GM04503 (cell line): ENCODE results near the gene PHACTR1.

Experiments
- DNase-seq: peaks from one replicate; pipeline ENCODE4 v3.0.0-alpha.2; 2012; ENCODE audit warnings: low read depth

Gene PHACTR1

GRCh38 chr6:12952318-12952717 is 235.8 kb downstream of the PHACTR1 start:
- DNase-seq, result no peak

GRCh38 chr6:12955956-12956355 is 239.4 kb downstream of the PHACTR1 start:
- DNase-seq, result no peak

DNA sequence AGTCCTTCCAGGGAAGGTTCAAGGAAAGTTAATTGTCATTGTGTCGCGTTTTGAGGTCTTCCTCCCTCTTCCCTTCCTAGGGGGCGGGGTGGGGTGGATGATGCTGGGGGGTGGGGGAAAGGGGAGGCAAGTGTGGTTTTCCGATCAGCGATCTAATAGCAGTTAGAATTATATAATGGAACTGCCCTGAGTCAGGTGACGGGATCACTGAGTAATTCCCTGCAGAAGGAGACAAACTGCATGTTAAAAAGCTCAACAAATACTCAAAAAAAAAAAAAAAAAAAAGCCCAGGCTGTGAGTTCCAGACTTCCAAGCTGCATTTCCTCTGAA is 240.4 kb downstream of the PHACTR1 start:
- no peak for DNase-seq

DNA sequence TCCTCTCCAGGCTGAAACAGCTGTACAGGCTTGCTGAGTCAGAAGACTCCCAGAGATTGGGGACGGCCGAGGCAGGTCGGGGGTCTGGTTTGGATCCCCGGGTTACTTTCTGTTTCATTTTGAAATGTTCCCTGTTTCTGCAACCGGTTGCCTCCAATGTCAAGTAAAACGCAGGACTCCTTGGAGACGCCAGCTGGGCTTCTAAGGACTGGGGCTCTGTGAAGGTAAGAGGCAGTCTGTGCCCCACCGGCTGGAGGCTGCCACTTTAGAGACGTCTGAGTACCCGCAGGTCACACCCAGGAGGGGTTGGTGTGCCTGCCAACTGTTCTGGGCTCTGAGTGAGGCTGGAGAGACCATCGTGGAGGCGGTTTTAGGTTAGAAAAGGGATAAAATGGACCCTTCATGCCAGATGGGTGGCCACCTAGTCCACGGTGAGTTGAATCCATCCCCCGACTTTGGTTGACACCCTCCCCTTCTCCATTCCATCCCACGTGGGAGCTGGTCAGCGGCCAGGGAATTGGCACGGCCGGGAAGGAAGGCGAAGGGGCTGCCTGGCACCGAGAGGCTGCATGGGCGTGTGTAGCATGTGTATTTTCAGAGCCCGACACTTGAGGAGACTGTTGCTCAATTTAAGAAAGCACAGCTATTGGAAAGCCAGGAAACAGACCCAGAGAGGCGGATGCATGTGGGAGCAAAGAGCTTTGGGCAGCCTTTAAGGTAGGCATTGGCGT is 240.9 kb downstream of the PHACTR1 start:
- DNase-seq, result no peak

GRCh38 chr6:12958052-12958706 is 241.6 kb downstream of the PHACTR1 start:
- DNase-seq, result no peak

DNA sequence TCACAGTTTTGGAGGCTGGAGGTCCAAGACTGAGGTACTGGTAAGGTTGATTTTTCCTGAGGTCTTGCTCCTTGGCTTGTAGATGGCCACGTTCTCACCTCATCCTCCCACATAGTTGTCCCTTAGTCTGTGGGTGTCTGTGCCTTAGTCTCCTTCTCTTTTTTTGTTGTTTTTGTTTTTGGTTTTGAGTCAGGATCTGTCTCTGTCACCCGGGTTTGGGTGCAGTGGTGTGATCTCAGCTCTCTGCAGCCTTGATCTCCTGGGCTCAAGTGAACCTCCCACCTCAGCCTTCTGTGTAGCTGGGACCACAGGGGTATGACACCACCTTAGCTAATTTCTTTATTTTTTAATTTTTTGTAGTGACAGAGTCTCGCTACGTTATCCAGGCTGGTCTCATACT is 245.2 kb downstream of the PHACTR1 start:
- no peak for DNase-seq

DNA sequence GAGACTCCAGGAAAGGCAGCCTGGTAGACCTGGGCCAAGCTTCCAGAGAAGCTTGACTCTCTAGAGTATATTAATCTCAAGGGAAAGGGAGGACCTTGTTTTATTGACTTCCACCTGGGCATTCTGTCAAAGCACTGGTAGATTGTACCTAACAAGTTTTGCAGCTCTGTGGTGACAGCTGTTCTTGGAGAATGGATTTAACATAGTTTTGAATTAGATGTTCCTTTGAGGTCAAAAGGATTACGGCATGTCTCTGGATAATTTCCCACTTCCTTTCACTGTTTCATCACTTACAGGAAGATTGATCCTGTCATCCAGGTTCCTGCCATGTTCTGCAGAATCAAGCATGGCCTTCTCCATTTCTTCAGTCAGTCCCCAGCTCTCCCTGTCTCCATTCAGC is 246.0 kb downstream of the PHACTR1 start:
- no peak for DNase-seq

- no peak for DNase-seq
Measured at GRCh38 chr6:12962987-12963386, 246.4 kb downstream of the PHACTR1 start.

GRCh38 chr6:12963567-12963966 is 247.0 kb downstream of the PHACTR1 start:
- DNase-seq, result no peak

- DNase-seq, result no peak
Measured at GRCh38 chr6:12967686-12968085, 251.1 kb downstream of the PHACTR1 start.

- no peak for DNase-seq
Measured at GRCh38 chr6:12968290-12968689, 251.7 kb downstream of the PHACTR1 start.

DNA sequence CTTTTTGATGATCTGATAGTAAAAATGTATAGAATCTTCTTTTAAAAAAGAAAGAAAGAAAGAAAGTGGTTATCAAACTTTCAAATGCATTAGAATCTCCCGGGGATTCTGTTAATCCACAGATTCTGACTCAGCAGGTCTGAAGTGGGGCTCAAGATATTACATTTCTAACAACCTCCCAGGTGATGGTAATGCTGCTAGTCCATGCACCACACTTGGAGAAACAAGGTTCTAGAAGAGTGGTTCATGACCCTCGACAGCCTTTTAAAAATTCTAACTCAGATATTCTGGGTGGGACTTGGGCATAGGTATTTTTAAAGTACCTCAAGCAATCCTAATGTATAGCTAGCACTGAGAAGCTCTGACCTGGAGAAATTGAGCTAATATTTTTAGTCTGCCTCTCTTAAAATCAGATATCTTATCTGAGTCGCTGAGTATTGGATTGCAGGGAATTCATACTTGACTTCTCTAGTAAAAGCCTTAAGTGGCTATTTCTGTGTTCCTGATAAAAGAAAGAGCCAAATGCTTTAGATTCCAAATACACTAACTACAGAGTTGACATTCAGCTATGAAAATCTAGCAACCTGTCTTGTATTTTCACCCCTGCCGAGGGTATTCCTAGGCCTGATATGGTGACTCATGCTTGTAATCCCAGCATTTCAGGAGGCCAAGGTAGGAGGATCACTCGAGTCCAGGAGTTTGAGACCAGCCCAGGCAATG is 252.4 kb downstream of the PHACTR1 start:
- no peak for DNase-seq

DNA sequence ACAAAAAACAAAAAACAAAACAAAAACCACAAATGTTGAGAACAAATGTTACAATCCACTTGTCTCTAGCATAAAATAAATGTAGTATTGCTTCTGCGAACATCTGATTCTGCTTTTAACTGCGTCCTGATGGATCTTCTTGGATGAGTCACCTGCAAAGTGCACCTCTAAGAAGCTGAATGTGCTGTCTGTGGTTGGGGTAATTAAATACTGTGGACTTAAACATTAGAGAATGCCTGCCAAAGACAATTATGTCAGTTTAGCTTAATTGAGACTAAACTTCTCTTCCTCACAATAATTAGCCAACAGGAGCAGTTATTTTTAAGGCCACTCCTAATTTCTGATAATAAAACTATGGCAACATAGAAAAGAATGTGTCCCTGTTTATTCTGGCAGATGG is 253.4 kb downstream of the PHACTR1 start:
- no peak for DNase-seq

GRCh38 chr6:12973386-12973785 is 256.8 kb downstream of the PHACTR1 start:
- no peak for DNase-seq

- no peak for DNase-seq
Measured at GRCh38 chr6:12974551-12974950, 258.0 kb downstream of the PHACTR1 start.

DNA sequence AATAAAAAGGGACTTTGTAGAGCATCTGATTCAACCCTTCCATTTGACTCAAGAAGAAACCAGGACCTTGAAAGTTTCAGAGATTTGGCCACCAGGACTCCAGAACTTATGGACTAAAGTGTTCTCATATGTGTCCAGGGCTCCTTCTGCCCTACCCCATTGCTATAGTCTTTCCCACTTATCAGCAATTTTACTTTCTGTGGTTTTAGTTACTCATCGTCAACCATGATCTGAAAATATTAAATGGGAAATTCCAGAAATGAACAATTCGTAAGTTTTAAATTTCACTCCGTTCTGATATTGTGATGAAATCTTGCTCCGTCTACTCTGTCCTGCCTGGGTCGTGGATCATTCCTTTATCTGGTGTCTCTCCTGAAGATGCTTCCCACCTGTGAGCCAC is 259.8 kb downstream of the PHACTR1 start:
- DNase-seq, result no peak

DNA sequence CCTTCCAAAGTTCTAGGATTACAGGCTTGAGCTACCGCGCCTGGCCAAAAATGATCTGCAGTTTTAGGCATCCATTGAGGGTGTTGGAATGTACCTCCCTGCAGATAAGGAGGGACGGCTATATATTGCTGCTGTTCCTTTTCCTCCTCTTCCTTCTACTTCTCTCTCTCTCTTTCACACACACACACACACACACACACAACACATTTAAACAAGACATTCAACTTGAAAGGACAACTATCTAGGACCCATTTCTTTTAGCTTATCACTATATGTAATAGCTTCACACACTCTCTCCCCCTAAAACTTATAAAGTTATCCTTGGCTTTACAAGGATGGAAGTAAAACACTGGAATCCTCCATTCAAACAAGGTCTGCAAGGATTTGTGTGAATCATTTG is 260.6 kb downstream of the PHACTR1 start:
- no peak for DNase-seq

- no peak for DNase-seq
Measured at GRCh38 chr6:12977806-12978205, 261.2 kb downstream of the PHACTR1 start.

- DNase-seq, result no peak
Measured at GRCh38 chr6:12980741-12981140, 264.2 kb downstream of the PHACTR1 start.

DNA sequence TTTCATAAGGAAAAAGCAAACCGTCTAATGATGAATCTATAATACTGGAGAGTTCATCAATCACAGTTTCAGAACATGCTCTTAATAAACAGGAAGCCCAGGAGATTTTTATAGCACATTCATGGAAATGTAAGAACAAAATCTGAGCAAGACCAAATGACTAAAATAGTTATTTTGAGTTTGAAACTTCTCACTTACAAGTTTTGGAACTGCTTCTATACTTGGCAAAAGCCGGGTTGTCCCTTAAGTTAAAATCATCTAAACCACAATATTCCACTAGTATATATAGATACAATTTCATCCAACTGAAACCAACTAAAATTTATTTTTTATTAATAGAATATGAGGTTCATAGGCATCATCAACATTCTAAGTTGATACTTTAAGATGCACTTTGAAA is 268.2 kb downstream of the PHACTR1 start:
- no peak for DNase-seq

DNA sequence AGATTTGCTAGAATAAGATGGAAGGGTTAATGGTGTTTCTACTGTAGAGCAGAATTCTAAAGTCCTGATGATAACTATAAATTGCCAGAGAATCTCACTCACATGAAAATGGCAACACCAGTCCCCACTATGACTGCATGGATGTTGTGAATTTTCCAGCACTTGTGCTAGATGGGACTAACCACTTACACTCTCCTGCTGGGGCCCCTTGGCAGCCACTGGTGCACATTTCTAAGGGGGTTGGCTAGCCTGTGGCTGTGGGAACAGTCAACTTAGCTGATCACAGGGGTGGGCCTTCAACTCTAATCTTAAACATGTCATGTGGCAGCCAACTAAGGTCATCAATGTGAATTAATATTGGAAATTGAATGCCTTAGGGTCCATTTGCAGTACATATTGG is 271.2 kb downstream of the PHACTR1 start:
- no peak for DNase-seq

DNA sequence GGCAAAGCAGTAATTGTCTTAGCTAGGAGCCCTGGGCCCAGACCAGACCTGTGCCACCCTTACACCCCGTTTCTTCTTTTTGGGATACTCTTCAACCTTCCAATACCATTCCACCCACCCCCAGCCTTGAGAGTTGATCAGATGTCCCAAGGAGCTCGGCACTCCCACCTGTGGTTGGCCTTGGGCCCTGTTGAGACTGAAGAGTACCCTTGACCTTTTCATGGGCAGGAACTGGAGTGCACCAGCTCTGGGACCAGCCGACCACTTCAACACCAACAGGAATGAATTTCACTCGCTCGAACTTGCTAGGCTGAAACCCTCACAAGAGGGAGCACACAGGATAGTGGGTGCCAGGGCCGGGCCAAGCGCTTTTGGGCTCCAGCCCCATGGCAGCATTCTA is 273.6 kb downstream of the PHACTR1 start:
- no peak for DNase-seq

DNA sequence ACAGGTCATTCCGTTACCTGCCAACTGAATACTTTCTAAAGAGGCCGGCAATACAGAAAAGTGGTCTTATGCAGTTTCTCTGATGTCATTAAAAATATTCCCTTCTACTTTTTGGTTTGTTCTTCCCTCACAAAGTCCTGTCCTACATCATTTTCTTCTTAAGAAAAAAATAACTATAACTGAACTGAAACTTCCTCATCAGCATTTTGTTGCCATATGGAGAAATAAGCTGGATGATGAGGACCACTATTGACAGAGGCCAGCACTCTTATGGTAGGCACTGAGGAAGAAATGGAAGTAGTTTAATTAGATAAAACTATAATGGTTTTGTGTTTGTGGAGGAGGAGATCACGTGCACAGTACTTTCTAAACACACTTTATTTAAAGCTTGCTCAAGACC is 274.9 kb downstream of the PHACTR1 start:
- no peak for DNase-seq
